K562 (cell line): ENCODE results near the gene EFEMP2. TPM values are rescaled to one million over a fixed set of nuclear protein-coding genes. Genes with fewer than 3 reads are reported as not detected.

ENCODE experiments used
- BHLHE40 ChIP-seq: IDR thresholded peaks from 2 replicates; pipeline ENCODE4 v1.6.1; 2011; ENCODE audit warnings: low read length, improper control_type of control experiment
- CREB3L1 ChIP-seq: fragments of 450-650 bp; IDR thresholded peaks from 2 replicates; pipeline ENCODE4 v1.6.1; 2014; ENCODE audit warnings: low read depth, mild to moderate bottlenecking, moderate library complexity, borderline replicate concordance
- E2F5 ChIP-seq: sonication (generic); formaldehyde crosslinking; IDR thresholded peaks from 2 replicates; pipeline ENCODE4 v1.8.0; 2022; ENCODE audit warnings: mild to moderate bottlenecking, missing genetic modification reagents
- HINFP ChIP-seq: fragments of 450-650 bp; conservative IDR thresholded peaks from 2 replicates; pipeline ENCODE4 v1.6.1; 2016; ENCODE audit warnings: missing genetic modification characterization, low read depth, mild to moderate bottlenecking, control low read depth, missing compliant biosample characterization
- MTA1 ChIP-seq: fragments of 450-650 bp; IDR thresholded peaks from 2 replicates; pipeline ENCODE4 v1.6.1; 2017; ENCODE audit warnings: borderline replicate concordance
- MXI1 ChIP-seq: IDR thresholded peaks from 2 replicates; pipeline ENCODE4 v1.6.1; 2011; ENCODE audit warnings: low read depth, mild to moderate bottlenecking, improper control_type of control experiment, low read length
- SAFB ChIP-seq: fragments of 200-400 bp; formaldehyde crosslinking; IDR thresholded peaks from 2 replicates; pipeline ENCODE4 v1.6.1; 2017; ENCODE audit warnings: low read depth, low read length, borderline replicate concordance
- YBX1 ChIP-seq: fragments of 450-650 bp; IDR thresholded peaks from 2 replicates; pipeline ENCODE4 v1.7.1; 2016; ENCODE audit warnings: mild to moderate bottlenecking
- ZNF197 ChIP-seq: fragments of 200-800 bp; sonication (Bioruptor generic); IDR thresholded peaks from 2 replicates; pipeline ENCODE4 v1.6.1; 2016; ENCODE audit warnings: low read depth, missing genetic modification characterization, missing compliant biosample characterization
- ZNF24 ChIP-seq: fragments of 450-650 bp; IDR thresholded peaks from 2 replicates; pipeline ENCODE4 v1.6.1; 2016
- ZNF316 ChIP-seq: fragments of 450-650 bp; IDR thresholded peaks from 2 replicates; pipeline ENCODE4 v1.6.1; 2016
- ZNF431 ChIP-seq: sonication (generic); formaldehyde crosslinking; IDR thresholded peaks from 2 replicates; pipeline ENCODE4 v1.8.0; 2022; ENCODE audit warnings: mild to moderate bottlenecking, missing genetic modification reagents
- polyA plus RNA-seq, 8 experiments: library from polyadenylated mRNA; depleted of rRNA in 4 of 8; stranded (reverse) in 5 of 8; unstranded in 3 of 8; fragments of >200 nt; fragmentation: Nextera tagmentation in 2 of 8; fragmentation: Illumina TruSeq in 1 of 8; extraction: Ambion mirVana in 2 of 8; extraction: Trizol in 1 of 8; gene quantifications; 2 replicates each; pipeline versions ENCODE4 v1.2.1 to v1.2.3, GENCODE V29; 2011 to 2014; ENCODE audit warnings: inconsistent platforms in 1 of 8, missing spikeins in 1 of 8
- total RNA-seq, 7 experiments: library from RNA; depleted of rRNA in 6 of 7; stranded (reverse); fragments of >200 nt in 6 of 7; fragmentation: Illumina TruSeq in 2 of 7; extraction: Trizol in 2 of 7; gene quantifications; 2 replicates each; pipeline versions ENCODE4 v1.2.1 to v1.2.3, GENCODE V29; 2011 to 2021; ENCODE audit warnings: low replicate concordance in 1 of 7
- TF ChIP-seq, protein P1 (sequence below), 2 experiments: fragments of 450-650 bp; formaldehyde crosslinking in 1 of 2; IDR thresholded peaks; 2 replicates each; pipeline versions ENCODE4 v1.4.0 to v1.6.1; 2014 to 2020; ENCODE audit warnings: mild to moderate bottlenecking in 2 of 2, borderline replicate concordance in 1 of 2, low read depth in 1 of 2

EFEMP2 gene
- total and polyA plus RNA-seq, 9 of the 15 experiments (the other 6 are each of a cell fraction or from before 2014, with no cell fraction given), result 0.07 to 2.9 (median 0.69) TPM; not detected in 1

DNA sequence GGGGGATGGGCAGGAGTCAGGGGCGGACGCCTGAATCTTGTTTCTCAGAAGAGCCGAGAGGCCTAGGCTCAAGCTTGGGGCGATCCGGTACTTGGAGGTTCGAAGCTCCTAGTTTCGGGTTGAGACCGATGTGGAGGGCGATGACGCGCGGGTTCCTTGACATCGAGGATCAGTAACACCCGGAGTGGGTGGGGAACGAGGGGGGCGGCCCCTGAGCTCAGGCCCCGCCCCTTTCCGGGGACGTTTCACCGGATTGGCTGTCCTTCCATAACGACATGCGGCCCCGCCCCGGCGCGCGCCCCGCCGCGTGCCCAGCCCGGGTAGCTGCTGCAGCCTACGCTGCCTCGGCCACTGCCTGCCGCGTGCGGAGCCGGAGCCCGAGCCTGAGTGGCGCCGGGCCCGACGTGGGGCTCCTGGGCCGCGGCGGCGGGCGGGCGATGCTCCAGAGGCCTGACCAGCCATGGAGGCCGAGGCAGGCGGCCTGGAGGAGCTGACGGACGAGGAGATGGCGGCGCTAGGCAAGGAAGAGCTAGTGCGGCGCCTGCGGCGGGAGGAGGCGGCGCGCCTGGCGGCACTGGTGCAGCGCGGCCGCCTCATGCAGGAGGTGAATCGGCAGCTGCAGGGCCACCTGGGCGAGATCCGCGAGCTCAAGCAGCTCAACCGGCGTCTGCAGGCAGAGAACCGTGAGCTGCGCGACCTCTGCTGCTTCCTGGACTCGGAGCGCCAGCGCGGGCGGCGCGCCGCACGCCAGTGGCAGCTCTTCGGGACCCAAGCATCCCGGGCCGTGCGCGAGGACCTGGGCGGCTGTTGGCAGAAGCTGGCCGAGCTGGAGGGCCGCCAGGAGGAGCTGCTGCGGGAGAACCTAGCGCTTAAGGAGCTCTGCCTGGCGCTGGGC lies 18.0 kb upstream of the EFEMP2 start, which contains the start of gene CCDC85B (continued):
- TF ChIP-seq, protein P1, sequence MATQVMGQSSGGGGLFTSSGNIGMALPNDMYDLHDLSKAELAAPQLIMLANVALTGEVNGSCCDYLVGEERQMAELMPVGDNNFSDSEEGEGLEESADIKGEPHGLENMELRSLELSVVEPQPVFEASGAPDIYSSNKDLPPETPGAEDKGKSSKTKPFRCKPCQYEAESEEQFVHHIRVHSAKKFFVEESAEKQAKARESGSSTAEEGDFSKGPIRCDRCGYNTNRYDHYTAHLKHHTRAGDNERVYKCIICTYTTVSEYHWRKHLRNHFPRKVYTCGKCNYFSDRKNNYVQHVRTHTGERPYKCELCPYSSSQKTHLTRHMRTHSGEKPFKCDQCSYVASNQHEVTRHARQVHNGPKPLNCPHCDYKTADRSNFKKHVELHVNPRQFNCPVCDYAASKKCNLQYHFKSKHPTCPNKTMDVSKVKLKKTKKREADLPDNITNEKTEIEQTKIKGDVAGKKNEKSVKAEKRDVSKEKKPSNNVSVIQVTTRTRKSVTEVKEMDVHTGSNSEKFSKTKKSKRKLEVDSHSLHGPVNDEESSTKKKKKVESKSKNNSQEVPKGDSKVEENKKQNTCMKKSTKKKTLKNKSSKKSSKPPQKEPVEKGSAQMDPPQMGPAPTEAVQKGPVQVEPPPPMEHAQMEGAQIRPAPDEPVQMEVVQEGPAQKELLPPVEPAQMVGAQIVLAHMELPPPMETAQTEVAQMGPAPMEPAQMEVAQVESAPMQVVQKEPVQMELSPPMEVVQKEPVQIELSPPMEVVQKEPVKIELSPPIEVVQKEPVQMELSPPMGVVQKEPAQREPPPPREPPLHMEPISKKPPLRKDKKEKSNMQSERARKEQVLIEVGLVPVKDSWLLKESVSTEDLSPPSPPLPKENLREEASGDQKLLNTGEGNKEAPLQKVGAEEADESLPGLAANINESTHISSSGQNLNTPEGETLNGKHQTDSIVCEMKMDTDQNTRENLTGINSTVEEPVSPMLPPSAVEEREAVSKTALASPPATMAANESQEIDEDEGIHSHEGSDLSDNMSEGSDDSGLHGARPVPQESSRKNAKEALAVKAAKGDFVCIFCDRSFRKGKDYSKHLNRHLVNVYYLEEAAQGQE (IDR thresholded peaks at IDR 0.05; ENCODE audit: borderline replicate concordance), result no peak
- TF ChIP-seq, protein P1 (CRISPR knock-in tag; IDR thresholded peaks at IDR 0.05; ENCODE audit: low read depth), result peak; percentile 59; the same call in 1 of the 2 replicates
- TF ChIP-seq BHLHE40 (peak; percentile 94), E2F5 (CRISPR knock-in tag) (no peak), CREB3L1 (no peak; the same call in 1 of the 2 replicates), ZNF431 (CRISPR knock-in tag) (no peak), MXI1 (peak; percentile 60; the same call in 1 of the 2 replicates), ZNF197 (CRISPR knock-in tag) (no peak), YBX1 (no peak), SAFB (no peak), ZNF24 (no peak), HINFP (no peak), ZNF316 (no peak), MTA1 (no peak)
